Liver (tissue), 1 donor: ENCODE data around the gene GAS6.
"Not testable (repeated sequence)": the region's sequence is repeated elsewhere in the genome, so short reads cannot be mapped to it uniquely, and the experiment has no call there.

Source experiments
- MAX ChIP-seq: IDR thresholded peaks from 2 replicates; pipeline ENCODE4 v1.6.1; 2016; ENCODE audit warnings: antibody characterized with exemption
- REST ChIP-seq: IDR thresholded peaks from 2 replicates; pipeline ENCODE4 v1.6.1; 2016; ENCODE audit warnings: antibody characterized with exemption, mild to moderate bottlenecking

- not testable (repeated sequence) for TF ChIP-seq MAX, REST
Observed at GRCh38 chr13:113834006-113834405, 29.9 kb downstream of the GAS6 start.
